H1 (cell line): ENCODE data around the gene MTCL3.

Experiments
- CTCF ChIA-PET: fragments of 300-600 bp; sonication (Branson Sonifier 250); formaldehyde crosslinking; loops from one replicate; lab custom pipeline; 2021; ENCODE audit not compliant: partially characterized antibody; lab: Charles Lee
- POLR2A ChIA-PET: fragments of 300-600 bp; sonication (Branson Sonifier 250); formaldehyde crosslinking; loops from one replicate; lab custom pipeline; 2021; ENCODE audit warnings: inconsistent platforms; ENCODE audit not compliant: partially characterized antibody; lab: Charles Lee
- DNase-seq, 2 experiments: peaks; one replicate each; pipeline versions ENCODE4 v3.0.0 to v3.0.0-alpha.2; 2010 to 2022; ENCODE audit warnings: low spot score in 2 of 2, low read depth in 1 of 2, mixed read lengths in 1 of 2
- FAIRE-seq: peaks from 2 replicates; lab custom pipeline; 2011; peaks lifted over from hg19 to GRCh38; lab: Jason Lieb, UNC
- H2AFZ ChIP-seq: 2 replicates; pipeline ENCODE4 v1.8.1; 2012; ENCODE audit warnings: low read length, inconsistent platforms
- H2AK5ac ChIP-seq: 2 replicates; pipeline ENCODE4 v1.6.1; 2013; ENCODE audit warnings: low read depth, low read length
- H2BK120ac ChIP-seq: replicated peaks from 2 replicates; pipeline ENCODE3; 2013; ENCODE audit warnings: low read depth, low read length, inconsistent platforms
- H2BK12ac ChIP-seq: 2 replicates; pipeline ENCODE4 v1.6.1; 2013; ENCODE audit warnings: low read depth, low read length
- H2BK15ac ChIP-seq: 2 replicates; pipeline ENCODE4 v1.6.1; 2013; ENCODE audit warnings: low read length
- H2BK20ac ChIP-seq: 2 replicates; pipeline ENCODE4 v1.6.1; 2013; ENCODE audit warnings: low read length
- H2BK5ac ChIP-seq: 2 replicates; pipeline ENCODE4 v1.6.1; 2013; ENCODE audit warnings: low read depth, low read length
- H3K14ac ChIP-seq: 2 replicates; pipeline ENCODE4 v1.6.1; 2013; ENCODE audit warnings: inconsistent platforms; ENCODE audit not compliant: insufficient read length
- H3K18ac ChIP-seq: 2 replicates; pipeline ENCODE4 v1.6.1; 2013; ENCODE audit warnings: low read length; ENCODE audit errors: extremely low read depth
- H3K23ac ChIP-seq: 2 replicates; pipeline ENCODE4 v1.6.1; 2013; ENCODE audit warnings: inconsistent platforms; ENCODE audit not compliant: insufficient read length
- H3K23me2 ChIP-seq: 2 replicates; pipeline ENCODE4 v1.6.1; 2013; ENCODE audit warnings: low read depth, low read length
- H3K27ac ChIP-seq: 2 replicates; pipeline ENCODE4 v1.6.1; 2011; ENCODE audit warnings: low read depth, low read length, inconsistent platforms
- H3K27me3 ChIP-seq, 4 experiments: replicated peaks in 1 of 4; 1 replicate in 1 of 4; 2 replicates in 3 of 4; pipeline versions ENCODE4 v1.6.1 to v1.8.1; 2011 to 2013; ENCODE audit warnings: low read length in 3 of 4, mild to moderate bottlenecking in 3 of 4, inconsistent platforms in 2 of 4, mixed read lengths in 2 of 4, moderate library complexity in 1 of 4; ENCODE audit not compliant: control insufficient read depth in 3 of 4, insufficient read depth in 3 of 4; ENCODE audit errors: extremely low read depth in 1 of 4
- H3K36me3 ChIP-seq, 4 experiments: 2 replicates each; pipeline versions ENCODE4 v1.6.1 to v1.8.1; 2011 to 2013; ENCODE audit warnings: mild to moderate bottlenecking in 4 of 4, low read length in 3 of 4, moderate library complexity in 2 of 4, control low read depth in 1 of 4, inconsistent platforms in 1 of 4; ENCODE audit not compliant: insufficient read depth in 4 of 4, control insufficient read depth in 2 of 4
- H3K4ac ChIP-seq: replicated peaks from 2 replicates; pipeline ENCODE3; 2013; ENCODE audit warnings: low read length, low read depth, mixed read lengths, inconsistent platforms; ENCODE audit not compliant: insufficient read length
- H3K4me1 ChIP-seq, 4 experiments: replicated peaks in 1 of 4; 1 replicate in 1 of 4; 2 replicates in 3 of 4; pipeline versions ENCODE4 v1.6.1 to v1.8.1; 2011 to 2013; ENCODE audit warnings: low read length in 3 of 4, inconsistent platforms in 2 of 4, mixed read lengths in 1 of 4; ENCODE audit not compliant: insufficient read depth in 4 of 4, control insufficient read depth in 3 of 4
- H3K4me2 ChIP-seq, 2 experiments: 2 replicates each; pipeline versions ENCODE4 v1.6.1 to v1.8.1; 2011 to 2013; ENCODE audit warnings: low read depth in 2 of 2, low read length in 2 of 2, control low read depth in 1 of 2, inconsistent platforms in 1 of 2, mild to moderate bottlenecking in 1 of 2; ENCODE audit not compliant: insufficient read depth in 1 of 2
- H3K4me3 ChIP-seq, 4 experiments: fragments of 200-600, 300-600 bp in 1 of 4; sonication (generic), shearing (Covaris generic), sonication (Bioruptor Twin) in 1 of 4; 2 replicates each; pipeline versions ENCODE4 v1.5.1 to v1.8.1; 2011 to 2016; ENCODE audit warnings: low read length in 4 of 4, low read depth in 3 of 4, control low read depth in 2 of 4, inconsistent platforms in 2 of 4, mild to moderate bottlenecking in 2 of 4, mixed read lengths in 1 of 4, moderate library complexity in 1 of 4; ENCODE audit not compliant: insufficient read depth in 2 of 4; ENCODE audit errors: extremely low read depth in 1 of 4
- H3K56ac ChIP-seq: replicated peaks from 2 replicates; pipeline ENCODE3; 2013; ENCODE audit warnings: low read depth, mild to moderate bottlenecking, mixed read lengths, low read length, inconsistent platforms; ENCODE audit not compliant: insufficient read length
- H3K79me1 ChIP-seq: 2 replicates; pipeline ENCODE4 v1.6.1; 2013; ENCODE audit warnings: low read depth, low read length, control low read depth
- H3K79me2 ChIP-seq, 2 experiments: 2 replicates each; pipeline versions ENCODE4 v1.6.1 to v1.8.1; 2012 to 2013; ENCODE audit warnings: low read length in 2 of 2, mild to moderate bottlenecking in 2 of 2, inconsistent platforms in 1 of 2; ENCODE audit not compliant: insufficient read depth in 2 of 2, control insufficient read depth in 1 of 2
- H3K9ac ChIP-seq, 4 experiments: replicated peaks in 1 of 4; 1 replicate in 1 of 4; 2 replicates in 3 of 4; pipeline versions ENCODE4 v1.6.1 to v1.8.1; 2011 to 2013; ENCODE audit warnings: low read depth in 3 of 4, low read length in 3 of 4, control low read depth in 2 of 4, mild to moderate bottlenecking in 2 of 4, moderate library complexity in 2 of 4, inconsistent platforms in 1 of 4; ENCODE audit errors: extremely low read depth in 1 of 4
- H3K9me3 ChIP-seq, 2 experiments: 2 replicates each; pipeline versions ENCODE4 v1.6.1 to v1.8.1; 2012 to 2013; ENCODE audit warnings: mild to moderate bottlenecking in 2 of 2, moderate library complexity in 2 of 2, control low read depth in 1 of 2, inconsistent platforms in 1 of 2, low read depth in 1 of 2, low read length in 1 of 2, mixed read lengths in 1 of 2; ENCODE audit not compliant: insufficient read depth in 2 of 2
- H4K20me1 ChIP-seq, 2 experiments: replicated peaks in 1 of 2; 2 replicates each; pipeline versions ENCODE3 to v1.8.1; 2011 to 2013; ENCODE audit warnings: inconsistent platforms in 2 of 2, low read length in 2 of 2, mild to moderate bottlenecking in 1 of 2; ENCODE audit not compliant: insufficient read depth in 2 of 2, control insufficient read depth in 1 of 2
- H4K5ac ChIP-seq: 2 replicates; pipeline ENCODE4 v1.6.1; 2013; ENCODE audit warnings: low read length, low read depth, mixed read lengths, inconsistent platforms; ENCODE audit not compliant: insufficient read length
- H4K8ac ChIP-seq: 2 replicates; pipeline ENCODE4 v1.8.0; 2013; ENCODE audit warnings: mild to moderate bottlenecking, moderate library complexity, low read length, inconsistent platforms; ENCODE audit not compliant: insufficient read depth; ENCODE audit errors: extremely low read depth
- H4K91ac ChIP-seq: replicated peaks from 2 replicates; pipeline ENCODE3; 2013; ENCODE audit warnings: low read length, mixed read lengths, inconsistent platforms; ENCODE audit not compliant: insufficient read length
- CBX8 ChIP-seq: fragments of 300-800, 300-1000 bp; sonication (generic); IDR thresholded peaks from 2 replicates; pipeline ENCODE4 v1.7.1; 2016; ENCODE audit warnings: low read depth, low read length, borderline replicate concordance
- WGBS, 2 experiments: shearing (Covaris generic) in 1 of 2; methylation state at CpG; one replicate each; pipeline versions ENCODE4 v1.1.6 to v1.1.7; 2013 to 2015; ENCODE audit warnings: low lambda C conversion rate in 2 of 2, mixed read lengths in 2 of 2, inconsistent platforms in 1 of 2, low coverage in 1 of 2, missing lambda C conversion rate in 1 of 2; ENCODE audit not compliant: insufficient replicate concordance in 2 of 2, insufficient coverage in 1 of 2, insufficient read length in 1 of 2; ENCODE audit errors: extremely low coverage in 1 of 2, missing lambda C conversion rate in 1 of 2; 5-methylcytosine and 5-hydroxymethylcytosine counted together

MTCL3 gene

DNA sequence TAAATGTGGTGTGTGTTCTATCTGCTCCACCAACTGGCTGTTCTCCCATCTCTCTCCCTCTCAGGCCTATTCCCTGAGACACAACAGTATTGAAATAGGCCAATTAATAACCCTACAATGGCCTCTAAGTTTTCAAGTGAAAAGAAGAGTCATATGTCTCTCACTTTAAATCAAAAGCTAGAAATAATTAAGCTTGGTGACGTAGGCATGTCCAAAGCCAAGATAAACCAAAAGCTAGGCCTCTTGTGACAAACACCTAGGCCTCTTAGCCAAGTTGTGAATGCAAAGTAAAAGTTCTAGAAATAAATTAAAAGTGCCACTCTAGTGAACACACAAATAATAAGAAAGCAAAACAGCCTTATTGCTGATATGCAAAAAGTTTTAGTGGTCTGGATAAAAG is 29.9 kb downstream of the MTCL3 start:
- H3K4me2 ChIP-seq: no peak overlapping the region
- H3K18ac ChIP-seq: no peak overlapping the region
- no peak overlapping the region for H3K14ac ChIP-seq
- H2AFZ ChIP-seq: no peak overlapping the region
- no peak overlapping the region for H2BK5ac ChIP-seq
- no peak overlapping the region for H3K27ac ChIP-seq
- no peak overlapping the region for H3K4ac ChIP-seq
- ChIA-PET CTCF (interaction anchor here (1.0 to 3.7 kb wide), 3 partner anchors 10 to 26 kb away, joined by 3 to 38 read pairs (median 5); no protein-coding TSS in a partner anchor), POLR2A (interaction anchor here (1.2 to 3.5 kb wide), 2 partner anchors 13 to 25 kb away, joined by 3 to 12 read pairs; no protein-coding TSS in a partner anchor)
- FAIRE-seq (no peak), DNase-seq (no peak)
- H3K4me3 ChIP-seq: no peak overlapping the region
- no peaks in the 10 kb centered on the region for H3K23me2 ChIP-seq
- H4K8ac ChIP-seq: no peak overlapping the region
- H2BK20ac ChIP-seq: no peak overlapping the region
- H4K20me1 ChIP-seq: no peaks in the 10 kb centered on the region
- H3K27me3 ChIP-seq: no peaks in the 10 kb centered on the region
- H2AK5ac ChIP-seq: no peak overlapping the region
- no peak overlapping the region for H2BK15ac ChIP-seq
- H2BK12ac ChIP-seq: no peak overlapping the region
- no peak overlapping the region for H4K91ac ChIP-seq
- 87% methylated on average over 1 of the region's 1 CpG; no CpG with 5 or more reads in 1 of the 2 experiments for WGBS, 2 experiments
- H3K79me2 ChIP-seq: no peaks in the 10 kb centered on the region
- H3K23ac ChIP-seq: no peak overlapping the region
- 0 out of 4 replicates have a peak, but pooled peaks cover 0 to 3% of the 10 kb centered on the region in 2 experiments for H3K9me3 ChIP-seq
- peaks cover 0 to 15% (median 7%) of the 10 kb centered on the region in 4 experiments; a peak in 5 of 8 replicates for H3K36me3 ChIP-seq
- H2BK120ac ChIP-seq: no peak overlapping the region
- H3K4me1 ChIP-seq: peaks cover 0 to 16% (median 8%) of the 10 kb centered on the region in 4 experiments
- no peaks in the 10 kb centered on the region for H3K79me1 ChIP-seq
- no peak overlapping the region for H3K56ac ChIP-seq
- no peak overlapping the region for H4K5ac ChIP-seq
- no peak overlapping the region for H3K9ac ChIP-seq
- no peak for TF ChIP-seq CBX8
